Endothelial cell of umbilical vein (primary cell): Measurements from ENCODE around the gene SRGAP3. TPM values are rescaled to one million over a fixed set of nuclear protein-coding genes. Genes with fewer than 3 reads are reported as not detected.
"Not testable (repeated sequence)": the region's sequence is repeated elsewhere in the genome, so short reads cannot be mapped to it uniquely, and the experiment has no call there.

Source experiments
- BruUV-seq: library from RNA; stranded (reverse); fragments of 400-500 nt; replicated peaks from 2 replicates; lab custom pipeline; 2021; lab: Mats Ljungman, UMichigan
- CTCF ChIA-PET: fragments of 300-600, 350-600 bp; sonication (Branson Sonifier 250); formaldehyde crosslinking; loops from one replicate; lab custom pipeline; 2021; ENCODE audit warnings: antibody characterized with exemption, inconsistent platforms; lab: Charles Lee
- POLR2A ChIA-PET: fragments of 300-600, 350-600 bp; sonication (Branson Sonifier 250); formaldehyde crosslinking; loops from one replicate; lab custom pipeline; 2021; ENCODE audit warnings: antibody characterized with exemption, inconsistent platforms; lab: Charles Lee
- DNase-seq: peaks from one replicate; pipeline ENCODE4 v3.0.0-alpha.2; 2011; ENCODE audit warnings: low read depth, low spot score
- FAIRE-seq: peaks from 2 replicates; lab custom pipeline; 2011; peaks lifted over from hg19 to GRCh38; lab: Jason Lieb, UNC
- H2AFZ ChIP-seq: 2 replicates; pipeline ENCODE4 v1.6.0; 2012; ENCODE audit warnings: low read depth, low read length, control low read depth, inconsistent platforms
- H3K27ac ChIP-seq: 2 replicates; pipeline ENCODE4 v1.5.1; 2011; ENCODE audit warnings: low read depth, mild to moderate bottlenecking, control low read depth, low read length, moderate library complexity; ENCODE audit not compliant: insufficient read depth
- H3K27me3 ChIP-seq, 2 experiments: 2 replicates each; pipeline versions ENCODE4 v1.6.0 to v1.6.1; 2011; ENCODE audit warnings: low read length in 2 of 2, mixed read lengths in 1 of 2; ENCODE audit not compliant: control insufficient read depth in 2 of 2, insufficient read depth in 2 of 2
- H3K36me3 ChIP-seq, 2 experiments: 2 replicates in 1 of 2; 3 replicates in 1 of 2; pipeline ENCODE4 v1.5.1; 2011; ENCODE audit warnings: low read length in 2 of 2, mild to moderate bottlenecking in 1 of 2, moderate library complexity in 1 of 2; ENCODE audit not compliant: control insufficient read depth in 2 of 2, insufficient read depth in 2 of 2; ENCODE audit errors: extremely low read depth in 1 of 2
- H3K4me1 ChIP-seq: 3 replicates; pipeline ENCODE4 v1.5.1; 2011; ENCODE audit warnings: mild to moderate bottlenecking, low read length; ENCODE audit not compliant: control insufficient read depth, insufficient read depth; ENCODE audit errors: extremely low read depth
- H3K4me2 ChIP-seq: 2 replicates; pipeline ENCODE4 v1.6.1; 2011; ENCODE audit warnings: low read length, control low read depth, mixed read lengths; ENCODE audit not compliant: insufficient read depth
- H3K4me3 ChIP-seq, 3 experiments: fragments of 200-600 bp in 1 of 3; sonication (generic), shearing (Covaris generic) in 1 of 3; replicated peaks in 1 of 3; 2 replicates each; pipeline ENCODE4 v1.5.1; 2011 to 2016; ENCODE audit warnings: control low read depth in 3 of 3, low read length in 3 of 3, mild to moderate bottlenecking in 2 of 3, inconsistent platforms in 1 of 3, low read depth in 1 of 3, moderate library complexity in 1 of 3; ENCODE audit not compliant: insufficient read depth in 1 of 3
- H3K79me2 ChIP-seq: 2 replicates; pipeline ENCODE4 v1.6.0; 2012; ENCODE audit warnings: low read length, inconsistent platforms; ENCODE audit not compliant: control insufficient read depth, insufficient read depth
- H3K9ac ChIP-seq: replicated peaks from 2 replicates; pipeline ENCODE3; 2011; ENCODE audit warnings: low read length, control low read depth; ENCODE audit not compliant: insufficient read depth; ENCODE audit errors: extremely low read depth
- H3K9me1 ChIP-seq: replicated peaks from 3 replicates; pipeline ENCODE4 v1.6.0; 2011; ENCODE audit warnings: mild to moderate bottlenecking, low read length; ENCODE audit not compliant: control insufficient read depth, insufficient read depth; ENCODE audit errors: extremely low read depth
- H3K9me3 ChIP-seq: replicated peaks from 2 replicates; pipeline ENCODE4 v1.5.1; 2012; ENCODE audit warnings: low read length, inconsistent platforms; ENCODE audit not compliant: control insufficient read depth, insufficient read depth
- H4K20me1 ChIP-seq: replicated peaks from 2 replicates; pipeline ENCODE3; 2011; ENCODE audit warnings: mild to moderate bottlenecking, low read length; ENCODE audit not compliant: control insufficient read depth, insufficient read depth; ENCODE audit errors: extremely low read depth
- CTCF ChIP-seq, 2 donors: IDR thresholded peaks; 1 replicate in 1 of 2; 2 replicates in 1 of 2; pipeline ENCODE4 v1.5.1; 2011; ENCODE audit warnings: low read length in 2 of 2, mild to moderate bottlenecking in 2 of 2, moderate library complexity in 2 of 2, control low read depth in 1 of 2, inconsistent platforms in 1 of 2, low read depth in 1 of 2; ENCODE audit not compliant: insufficient read depth in 1 of 2; ENCODE audit errors: extremely low read depth in 1 of 2
- EZH2 ChIP-seq: IDR thresholded peaks from 2 replicates; pipeline ENCODE4 v1.6.1; 2012; ENCODE audit warnings: borderline replicate concordance, low read depth, mild to moderate bottlenecking, moderate library complexity, low read length, inconsistent platforms; ENCODE audit not compliant: severe bottlenecking
- FOS ChIP-seq: IDR thresholded peaks from 2 replicates; pipeline ENCODE4 v1.6.1; 2011; ENCODE audit warnings: mild to moderate bottlenecking, low read length, moderate library complexity, borderline replicate concordance; ENCODE audit not compliant: insufficient read depth
- GATA2 ChIP-seq: IDR thresholded peaks from 2 replicates; pipeline ENCODE4 v1.7.0; 2011; ENCODE audit warnings: low read depth, mild to moderate bottlenecking, moderate library complexity, mixed read lengths, low read length; ENCODE audit not compliant: insufficient read length, insufficient read depth
- JUN ChIP-seq: IDR thresholded peaks from 2 replicates; pipeline ENCODE4 v1.6.1; 2011; ENCODE audit warnings: borderline replicate concordance, low read depth; ENCODE audit not compliant: insufficient read length, insufficient read depth
- MAX ChIP-seq: IDR thresholded peaks from 2 replicates; pipeline ENCODE4 v1.6.1; 2011; ENCODE audit not compliant: insufficient read depth, insufficient read length
- MYC ChIP-seq: IDR thresholded peaks from one replicate; pipeline ENCODE4 v1.6.1; 2011; ENCODE audit warnings: mild to moderate bottlenecking, low read depth, low read length
- POLR2A ChIP-seq: IDR thresholded peaks from 2 replicates; pipeline ENCODE4 v1.6.1; 2012; ENCODE audit warnings: low read depth, mild to moderate bottlenecking, control low read depth, low read length
- POLR2AphosphoS5 ChIP-seq: IDR thresholded peaks from 2 replicates; pipeline ENCODE4 v1.6.1; 2012; ENCODE audit warnings: low read depth, mild to moderate bottlenecking, control low read depth, low read length, moderate library complexity; ENCODE audit not compliant: insufficient read depth
- dilution Hi-C: fragments of 300-500 bp; cut with MboI; formaldehyde crosslinking; loops from one replicate; pipeline ENCODE4 v1.15.0; 2019; ENCODE audit warnings: low sequenced_read_pairs; ENCODE audit not compliant: extremely low pct_ligation_motif_present
- intact Hi-C: fragments of 100-400 bp; cut with micrococcal nuclease; formaldehyde crosslinking; loops from one replicate; pipeline ENCODE4 v1.10.0; 2022
- polyA plus RNA-seq, 4 experiments: library from polyadenylated mRNA; depleted of rRNA in 3 of 4; stranded (reverse) in 3 of 4; unstranded in 1 of 4; fragments of >200 nt; gene quantifications; 2 replicates each; pipeline versions ENCODE4 v1.2.1 to v1.2.3, GENCODE V29; 2011 to 2012; ENCODE audit warnings: missing spikeins in 1 of 4
- total RNA-seq: library from RNA; stranded (reverse); gene quantifications from 2 replicates; pipeline ENCODE4 v1.2.3, GENCODE V29; 2021

SRGAP3 gene
- total and polyA plus RNA-seq, 2 donors (not counting 3 experiments of a cell fraction or from before 2014, with no cell fraction given) = 0.06 TPM; not detected in 1

GRCh38 chr3:9295007-9295406 lies 45.6 kb upstream of the SRGAP3 start:
- no peaks in the 10 kb centered on the region for H3K9me1 ChIP-seq
- POLR2A ChIA-PET = interaction anchor here (0.6 kb wide), 1 partner anchor 9 kb away, joined by 6 read pairs; no protein-coding TSS in a partner anchor
- no peaks in the 10 kb centered on the region for H4K20me1 ChIP-seq
- H3K36me3 ChIP-seq = no peaks in the 10 kb centered on the region
- FAIRE-seq (no peak), DNase-seq (no peak)
- no peak overlapping the region for H3K27ac ChIP-seq
- TF ChIP-seq CTCF (IDR thresholded peaks at IDR 0.05; ENCODE audit: extremely low read depth in 1 of 2, insufficient read depth in 1 of 2, low read depth in 1 of 2, low read length in 2 of 2) (no peak), FOS (no peak), GATA2 (no peak), EZH2 (no peak), MAX (no peak), POLR2AphosphoS5 (no peak), POLR2A (no peak), JUN (no peak), MYC (no peak)
- no peak overlapping the region for H3K9ac ChIP-seq
- H2AFZ ChIP-seq = no peak overlapping the region
- CTCF ChIA-PET = interaction anchor here (1.2 kb wide), 1 partner anchor 631 kb away, joined by 3 read pairs; no protein-coding TSS in a partner anchor
- no peak overlapping the region for H3K4me2 ChIP-seq
- no peaks in the 10 kb centered on the region for H3K27me3 ChIP-seq
- H3K4me3 ChIP-seq = no peak overlapping the region
- intact Hi-C loops (no loop called here), dilution Hi-C loops (no loop called here)
- no TSS peak for BruUV-seq
- H3K9me3 ChIP-seq = no peaks in the 10 kb centered on the region
- H3K79me2 ChIP-seq = no peaks in the 10 kb centered on the region
- no peaks in the 10 kb centered on the region for H3K4me1 ChIP-seq

GRCh38 chr3:9293953-9294352 lies 44.5 kb upstream of the SRGAP3 start:
- H4K20me1 ChIP-seq, H3K79me2 ChIP-seq, H3K4me1 ChIP-seq, dilution Hi-C loops, H3K9me3 ChIP-seq, FAIRE-seq, POLR2A ChIA-PET, H3K9ac ChIP-seq, H3K9me1 ChIP-seq, H3K36me3 ChIP-seq, H3K4me2 ChIP-seq, intact Hi-C loops, H3K27ac ChIP-seq, DNase-seq, H3K4me3 ChIP-seq, CTCF ChIA-PET, H2AFZ ChIP-seq, BruUV-seq, H3K27me3 ChIP-seq: not testable (repeated sequence)
